H1 (cell line): ENCODE measurements around the gene IDH3A. TPM values are rescaled to one million over a fixed set of nuclear protein-coding genes. Genes with fewer than 3 reads are reported as not detected.
A peak's percentile ranks its signal among the peaks of the same experiment; 100 is the strongest.

Source experiments
- CTCF ChIA-PET: fragments of 300-600 bp; sonication (Branson Sonifier 250); formaldehyde crosslinking; loops from one replicate; lab custom pipeline; 2021; ENCODE audit not compliant: partially characterized antibody; lab: Charles Lee
- POLR2A ChIA-PET: fragments of 300-600 bp; sonication (Branson Sonifier 250); formaldehyde crosslinking; loops from one replicate; lab custom pipeline; 2021; ENCODE audit warnings: inconsistent platforms; ENCODE audit not compliant: partially characterized antibody; lab: Charles Lee
- DNase-seq, 2 experiments: peaks; one replicate each; pipeline versions ENCODE4 v3.0.0 to v3.0.0-alpha.2; 2010 to 2022; ENCODE audit warnings: low spot score in 2 of 2, low read depth in 1 of 2, mixed read lengths in 1 of 2
- FAIRE-seq: peaks from 2 replicates; lab custom pipeline; 2011; peaks lifted over from hg19 to GRCh38; lab: Jason Lieb, UNC
- H2AFZ ChIP-seq: 2 replicates; pipeline ENCODE4 v1.8.1; 2012; ENCODE audit warnings: low read length, inconsistent platforms
- H2AK5ac ChIP-seq: 2 replicates; pipeline ENCODE4 v1.6.1; 2013; ENCODE audit warnings: low read depth, low read length
- H2BK120ac ChIP-seq: replicated peaks from 2 replicates; pipeline ENCODE3; 2013; ENCODE audit warnings: low read depth, low read length, inconsistent platforms
- H2BK12ac ChIP-seq: 2 replicates; pipeline ENCODE4 v1.6.1; 2013; ENCODE audit warnings: low read depth, low read length
- H2BK15ac ChIP-seq: 2 replicates; pipeline ENCODE4 v1.6.1; 2013; ENCODE audit warnings: low read length
- H2BK20ac ChIP-seq: 2 replicates; pipeline ENCODE4 v1.6.1; 2013; ENCODE audit warnings: low read length
- H2BK5ac ChIP-seq: 2 replicates; pipeline ENCODE4 v1.6.1; 2013; ENCODE audit warnings: low read depth, low read length
- H3K14ac ChIP-seq: 2 replicates; pipeline ENCODE4 v1.6.1; 2013; ENCODE audit warnings: inconsistent platforms; ENCODE audit not compliant: insufficient read length
- H3K18ac ChIP-seq: 2 replicates; pipeline ENCODE4 v1.6.1; 2013; ENCODE audit warnings: low read length; ENCODE audit errors: extremely low read depth
- H3K23ac ChIP-seq: 2 replicates; pipeline ENCODE4 v1.6.1; 2013; ENCODE audit warnings: inconsistent platforms; ENCODE audit not compliant: insufficient read length
- H3K23me2 ChIP-seq: 2 replicates; pipeline ENCODE4 v1.6.1; 2013; ENCODE audit warnings: low read depth, low read length
- H3K27ac ChIP-seq: 2 replicates; pipeline ENCODE4 v1.6.1; 2011; ENCODE audit warnings: low read depth, low read length, inconsistent platforms
- H3K27me3 ChIP-seq, 4 experiments: replicated peaks in 1 of 4; 1 replicate in 1 of 4; 2 replicates in 3 of 4; pipeline versions ENCODE4 v1.6.1 to v1.8.1; 2011 to 2013; ENCODE audit warnings: low read length in 3 of 4, mild to moderate bottlenecking in 3 of 4, inconsistent platforms in 2 of 4, mixed read lengths in 2 of 4, moderate library complexity in 1 of 4; ENCODE audit not compliant: control insufficient read depth in 3 of 4, insufficient read depth in 3 of 4; ENCODE audit errors: extremely low read depth in 1 of 4
- H3K36me3 ChIP-seq, 4 experiments: 2 replicates each; pipeline versions ENCODE4 v1.6.1 to v1.8.1; 2011 to 2013; ENCODE audit warnings: mild to moderate bottlenecking in 4 of 4, low read length in 3 of 4, moderate library complexity in 2 of 4, control low read depth in 1 of 4, inconsistent platforms in 1 of 4; ENCODE audit not compliant: insufficient read depth in 4 of 4, control insufficient read depth in 2 of 4
- H3K4ac ChIP-seq: replicated peaks from 2 replicates; pipeline ENCODE3; 2013; ENCODE audit warnings: low read length, low read depth, mixed read lengths, inconsistent platforms; ENCODE audit not compliant: insufficient read length
- H3K4me1 ChIP-seq, 4 experiments: replicated peaks in 1 of 4; 1 replicate in 1 of 4; 2 replicates in 3 of 4; pipeline versions ENCODE4 v1.6.1 to v1.8.1; 2011 to 2013; ENCODE audit warnings: low read length in 3 of 4, inconsistent platforms in 2 of 4, mixed read lengths in 1 of 4; ENCODE audit not compliant: insufficient read depth in 4 of 4, control insufficient read depth in 3 of 4
- H3K4me2 ChIP-seq, 2 experiments: 2 replicates each; pipeline versions ENCODE4 v1.6.1 to v1.8.1; 2011 to 2013; ENCODE audit warnings: low read depth in 2 of 2, low read length in 2 of 2, control low read depth in 1 of 2, inconsistent platforms in 1 of 2, mild to moderate bottlenecking in 1 of 2; ENCODE audit not compliant: insufficient read depth in 1 of 2
- H3K4me3 ChIP-seq, 4 experiments: fragments of 200-600, 300-600 bp in 1 of 4; sonication (generic), shearing (Covaris generic), sonication (Bioruptor Twin) in 1 of 4; 2 replicates each; pipeline versions ENCODE4 v1.5.1 to v1.8.1; 2011 to 2016; ENCODE audit warnings: low read length in 4 of 4, low read depth in 3 of 4, control low read depth in 2 of 4, inconsistent platforms in 2 of 4, mild to moderate bottlenecking in 2 of 4, mixed read lengths in 1 of 4, moderate library complexity in 1 of 4; ENCODE audit not compliant: insufficient read depth in 2 of 4; ENCODE audit errors: extremely low read depth in 1 of 4
- H3K56ac ChIP-seq: replicated peaks from 2 replicates; pipeline ENCODE3; 2013; ENCODE audit warnings: low read depth, mild to moderate bottlenecking, mixed read lengths, low read length, inconsistent platforms; ENCODE audit not compliant: insufficient read length
- H3K79me1 ChIP-seq: 2 replicates; pipeline ENCODE4 v1.6.1; 2013; ENCODE audit warnings: low read depth, low read length, control low read depth
- H3K79me2 ChIP-seq, 2 experiments: 2 replicates each; pipeline versions ENCODE4 v1.6.1 to v1.8.1; 2012 to 2013; ENCODE audit warnings: low read length in 2 of 2, mild to moderate bottlenecking in 2 of 2, inconsistent platforms in 1 of 2; ENCODE audit not compliant: insufficient read depth in 2 of 2, control insufficient read depth in 1 of 2
- H3K9ac ChIP-seq, 4 experiments: replicated peaks in 1 of 4; 1 replicate in 1 of 4; 2 replicates in 3 of 4; pipeline versions ENCODE4 v1.6.1 to v1.8.1; 2011 to 2013; ENCODE audit warnings: low read depth in 3 of 4, low read length in 3 of 4, control low read depth in 2 of 4, mild to moderate bottlenecking in 2 of 4, moderate library complexity in 2 of 4, inconsistent platforms in 1 of 4; ENCODE audit errors: extremely low read depth in 1 of 4
- H3K9me3 ChIP-seq, 2 experiments: 2 replicates each; pipeline versions ENCODE4 v1.6.1 to v1.8.1; 2012 to 2013; ENCODE audit warnings: mild to moderate bottlenecking in 2 of 2, moderate library complexity in 2 of 2, control low read depth in 1 of 2, inconsistent platforms in 1 of 2, low read depth in 1 of 2, low read length in 1 of 2, mixed read lengths in 1 of 2; ENCODE audit not compliant: insufficient read depth in 2 of 2
- H4K20me1 ChIP-seq, 2 experiments: replicated peaks in 1 of 2; 2 replicates each; pipeline versions ENCODE3 to v1.8.1; 2011 to 2013; ENCODE audit warnings: inconsistent platforms in 2 of 2, low read length in 2 of 2, mild to moderate bottlenecking in 1 of 2; ENCODE audit not compliant: insufficient read depth in 2 of 2, control insufficient read depth in 1 of 2
- H4K5ac ChIP-seq: 2 replicates; pipeline ENCODE4 v1.6.1; 2013; ENCODE audit warnings: low read length, low read depth, mixed read lengths, inconsistent platforms; ENCODE audit not compliant: insufficient read length
- H4K8ac ChIP-seq: 2 replicates; pipeline ENCODE4 v1.8.0; 2013; ENCODE audit warnings: mild to moderate bottlenecking, moderate library complexity, low read length, inconsistent platforms; ENCODE audit not compliant: insufficient read depth; ENCODE audit errors: extremely low read depth
- H4K91ac ChIP-seq: replicated peaks from 2 replicates; pipeline ENCODE3; 2013; ENCODE audit warnings: low read length, mixed read lengths, inconsistent platforms; ENCODE audit not compliant: insufficient read length
- CEBPB ChIP-seq: IDR thresholded peaks from 2 replicates; pipeline ENCODE4 v1.6.1; 2012; ENCODE audit warnings: low read depth, low read length
- GABPA ChIP-seq: IDR thresholded peaks from 2 replicates; pipeline ENCODE4 v1.6.1; 2011; ENCODE audit warnings: mild to moderate bottlenecking, low read length, moderate library complexity, borderline replicate concordance; ENCODE audit not compliant: insufficient read depth
- GTF2F1 ChIP-seq: IDR thresholded peaks from 2 replicates; pipeline ENCODE4 v1.6.1; 2012; ENCODE audit warnings: low read depth, low read length, improper control_type of control experiment, borderline replicate concordance
- JUN ChIP-seq: IDR thresholded peaks from 2 replicates; pipeline ENCODE4 v1.6.1; 2011; ENCODE audit warnings: low read depth, mild to moderate bottlenecking, improper control_type of control experiment, low read length
- MAX ChIP-seq: IDR thresholded peaks from 2 replicates; pipeline ENCODE4 v1.6.1; 2012; ENCODE audit warnings: inconsistent platforms
- POLR2A ChIP-seq, 2 experiments: IDR thresholded peaks; 1 replicate in 1 of 2; 2 replicates in 1 of 2; pipeline ENCODE4 v1.6.1; 2011; ENCODE audit warnings: low read depth in 2 of 2, low read length in 2 of 2, mild to moderate bottlenecking in 2 of 2; ENCODE audit errors: control extremely low read depth in 1 of 2
- RAD21 ChIP-seq, 2 experiments: IDR thresholded peaks in 1 of 2; conservative IDR thresholded peaks in 1 of 2; 2 replicates each; pipeline ENCODE4 v1.6.1; 2011; ENCODE audit warnings: low read depth in 2 of 2, low read length in 2 of 2, improper control_type of control experiment in 1 of 2, inconsistent platforms in 1 of 2, mild to moderate bottlenecking in 1 of 2, moderate library complexity in 1 of 2
- SIRT6 ChIP-seq: IDR thresholded peaks from one replicate; pipeline ENCODE4 v1.7.1; 2012; ENCODE audit warnings: low read length, inconsistent platforms
- SP1 ChIP-seq: IDR thresholded peaks from 2 replicates; pipeline ENCODE4 v1.6.1; 2011; ENCODE audit warnings: low read depth, low read length
- TCF12 ChIP-seq: IDR thresholded peaks from 2 replicates; pipeline ENCODE4 v1.6.1; 2011; ENCODE audit warnings: low read depth, mild to moderate bottlenecking, low read length
- YY1 ChIP-seq: IDR thresholded peaks from 2 replicates; pipeline ENCODE4 v1.6.1; 2011; ENCODE audit warnings: low read depth, mild to moderate bottlenecking, low read length
- WGBS, 2 experiments: shearing (Covaris generic) in 1 of 2; methylation state at CpG; one replicate each; pipeline versions ENCODE4 v1.1.6 to v1.1.7; 2013 to 2015; ENCODE audit warnings: low lambda C conversion rate in 2 of 2, mixed read lengths in 2 of 2, inconsistent platforms in 1 of 2, low coverage in 1 of 2, missing lambda C conversion rate in 1 of 2; ENCODE audit not compliant: insufficient replicate concordance in 2 of 2, insufficient coverage in 1 of 2, insufficient read length in 1 of 2; ENCODE audit errors: extremely low coverage in 1 of 2, missing lambda C conversion rate in 1 of 2; 5-methylcytosine and 5-hydroxymethylcytosine counted together
- polyA plus RNA-seq, 7 experiments: library from polyadenylated mRNA; depleted of rRNA in 3 of 7; stranded (reverse) in 5 of 7; unstranded in 2 of 7; fragments of >200 nt in 5 of 7; fragments of 200-250 nt in 2 of 7; gene quantifications; 1 replicate in 5 of 7; 2 replicates in 1 of 7; 4 replicates in 1 of 7; pipeline versions ENCODE4 v1.2.1 to v1.2.3, GENCODE V29; 2011 to 2013; ENCODE audit warnings: missing spikeins in 2 of 7, mixed read lengths in 2 of 7
- total RNA-seq: library from RNA; stranded (reverse); fragmentation: NEBNext Ultra II Directional; extraction: Animal tissue kit (Norgen Biotek cat#: 25700); gene quantifications from 2 replicates; pipeline ENCODE4 v1.2.1, GENCODE V29; 2021
- TF ChIP-seq, protein P1 (sequence below), 3 experiments: IDR thresholded peaks; 1 replicate in 2 of 3; 2 replicates in 1 of 3; pipeline versions ENCODE4 v1.5.1 to v1.6.1; 2011; ENCODE audit warnings: low read length in 3 of 3, mild to moderate bottlenecking in 3 of 3, inconsistent platforms in 2 of 3, low read depth in 1 of 3, moderate library complexity in 1 of 3; ENCODE audit not compliant: insufficient read depth in 1 of 3; ENCODE audit errors: control extremely low read depth in 1 of 3

Gene IDH3A
- total and polyA plus RNA-seq, 2 of the 8 experiments (the other 6 are each of a cell fraction or from before 2014, with no cell fraction given), result 23.4 to 36.8 TPM

- Histone ChIP-seq H2BK15ac (no peak overlapping the region), H3K9ac (no peak overlapping the region), H4K20me1 (peaks cover 0 to 3% of the 10 kb centered on the region in 2 experiments), H4K8ac (no peak overlapping the region), H2AK5ac (no peak overlapping the region), H3K27me3 (no peaks in the 10 kb centered on the region), H3K79me1 (no peaks in the 10 kb centered on the region), H3K79me2 (no peaks in the 10 kb centered on the region), H3K36me3 (0 out of 8 replicates have a peak, but pooled peaks cover 0 to under 1% (median 0%) of the 10 kb centered on the region in 4 experiments), H3K4me3 (no peak overlapping the region), H3K4me2 (no peak overlapping the region), H4K91ac (peak overlapping the region; percentile 41), H3K4ac (no peak overlapping the region), H3K9me3 (no peaks in the 10 kb centered on the region), H2BK5ac (no peak overlapping the region), H2BK12ac (no peak overlapping the region), H2BK20ac (no peak overlapping the region), H3K23me2 (no peaks in the 10 kb centered on the region), H4K5ac (no peak overlapping the region), H2AFZ (no peak overlapping the region), H2BK120ac (no peak overlapping the region), H3K23ac (no peak overlapping the region), H3K4me1 (no peaks in the 10 kb centered on the region), H3K56ac (no peak overlapping the region), H3K18ac (no peak overlapping the region), H3K14ac (no peak overlapping the region), H3K27ac (no peak overlapping the region)
- WGBS, 2 experiments, result 47% methylated on average over 12 of the region's 12 CpGs; no CpG with 5 or more reads in 1 of the 2 experiments
- ChIA-PET POLR2A (no interaction called here), CTCF (interaction anchor here (0.6 to 19.5 kb wide), 37 partner anchors 8 to 1423 kb away, joined by 3 to 285 read pairs (median 5); partner anchors contain the start of genes ACSBG1 and CIB2)
- DNase-seq (peak; percentile 36 to 88), FAIRE-seq (no peak)
- no peak for TF ChIP-seq POLR2A (IDR thresholded peaks at IDR 0.05; ENCODE audit: control extremely low read depth in 1 of 2, low read depth in 2 of 2, low read length in 2 of 2)
- TF ChIP-seq GABPA, result 0 out of 2 replicates have a peak, but pooled peaks have one; percentile 34
- TF ChIP-seq, protein P1, sequence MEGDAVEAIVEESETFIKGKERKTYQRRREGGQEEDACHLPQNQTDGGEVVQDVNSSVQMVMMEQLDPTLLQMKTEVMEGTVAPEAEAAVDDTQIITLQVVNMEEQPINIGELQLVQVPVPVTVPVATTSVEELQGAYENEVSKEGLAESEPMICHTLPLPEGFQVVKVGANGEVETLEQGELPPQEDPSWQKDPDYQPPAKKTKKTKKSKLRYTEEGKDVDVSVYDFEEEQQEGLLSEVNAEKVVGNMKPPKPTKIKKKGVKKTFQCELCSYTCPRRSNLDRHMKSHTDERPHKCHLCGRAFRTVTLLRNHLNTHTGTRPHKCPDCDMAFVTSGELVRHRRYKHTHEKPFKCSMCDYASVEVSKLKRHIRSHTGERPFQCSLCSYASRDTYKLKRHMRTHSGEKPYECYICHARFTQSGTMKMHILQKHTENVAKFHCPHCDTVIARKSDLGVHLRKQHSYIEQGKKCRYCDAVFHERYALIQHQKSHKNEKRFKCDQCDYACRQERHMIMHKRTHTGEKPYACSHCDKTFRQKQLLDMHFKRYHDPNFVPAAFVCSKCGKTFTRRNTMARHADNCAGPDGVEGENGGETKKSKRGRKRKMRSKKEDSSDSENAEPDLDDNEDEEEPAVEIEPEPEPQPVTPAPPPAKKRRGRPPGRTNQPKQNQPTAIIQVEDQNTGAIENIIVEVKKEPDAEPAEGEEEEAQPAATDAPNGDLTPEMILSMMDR (IDR thresholded peaks at IDR 0.05; ENCODE audit: control extremely low read depth in 1 of 3, insufficient read depth in 1 of 3, low read depth in 1 of 3, low read length in 3 of 3), result peak; percentile 91 to 96 (median 91)
- TF ChIP-seq MAX, result no peak
- no peak for TF ChIP-seq GTF2F1
- peak; percentile 83 for TF ChIP-seq YY1
- no peak for TF ChIP-seq JUN
- TF ChIP-seq TCF12, result no peak
- TF ChIP-seq SP1, result no peak
- TF ChIP-seq RAD21 (IDR thresholded peaks at IDR 0.05 in 1 of 2, conservative IDR thresholded peaks at IDR 0.05 in 1 of 2; ENCODE audit: low read depth in 2 of 2, low read length in 2 of 2), result peak; percentile 94 to 96
- no peak for TF ChIP-seq SIRT6
- no peak for TF ChIP-seq CEBPB
These were observed 28.3 kb downstream of the IDH3A start for GRCh38 chr15:78177447-78177873.
